ENCODE measurements around the gene ZNF446. TPM values are rescaled to one million over a fixed set of nuclear protein-coding genes. Genes with fewer than 3 reads are reported as not detected.

ZNF446 gene
- total RNA-seq, 1 experiment from 2014 or later, result 13.9 TPM

GRCh38 chr19:58521651-58522050 is 45.5 kb downstream of the ZNF446 start:
- H3K4me1 Mint-ChIP-seq (ENCODE audit: low read depth, unreplicated experiment), result peaks cover 25% of the 10 kb centered on the region
- no peaks in the 10 kb centered on the region for H3K27me3 Mint-ChIP-seq (ENCODE audit: unreplicated experiment)
- no peak for TF ChIP-seq CTCF (IDR thresholded peaks at IDR 0.05; ENCODE audit: unreplicated experiment)
- DNase-seq, result no peak
- no TSS peak for BruUV-seq (replicated peaks)
- no peaks in the 10 kb centered on the region for H3K9me3 Mint-ChIP-seq (ENCODE audit: low read depth, unreplicated experiment)
- peaks cover 40% of the 10 kb centered on the region for H3K36me3 Mint-ChIP-seq (ENCODE audit: insufficient read depth, unreplicated experiment)
- no peak overlapping the region for H3K27ac Mint-ChIP-seq (ENCODE audit: unreplicated experiment)
- no peak overlapping the region for H3K4me3 Mint-ChIP-seq (ENCODE audit: low read depth, unreplicated experiment)
- intact Hi-C loops (cut with micrococcal nuclease; ENCODE audit: unreplicated experiment), result no loop called here
- CTCF ChIA-PET, result interaction anchor here (0.6 to 1.3 kb wide), 2 partner anchors 33 to 38 kb away, joined by 4 to 5 read pairs; partner anchors contain the start of gene CHMP2A

DNA sequence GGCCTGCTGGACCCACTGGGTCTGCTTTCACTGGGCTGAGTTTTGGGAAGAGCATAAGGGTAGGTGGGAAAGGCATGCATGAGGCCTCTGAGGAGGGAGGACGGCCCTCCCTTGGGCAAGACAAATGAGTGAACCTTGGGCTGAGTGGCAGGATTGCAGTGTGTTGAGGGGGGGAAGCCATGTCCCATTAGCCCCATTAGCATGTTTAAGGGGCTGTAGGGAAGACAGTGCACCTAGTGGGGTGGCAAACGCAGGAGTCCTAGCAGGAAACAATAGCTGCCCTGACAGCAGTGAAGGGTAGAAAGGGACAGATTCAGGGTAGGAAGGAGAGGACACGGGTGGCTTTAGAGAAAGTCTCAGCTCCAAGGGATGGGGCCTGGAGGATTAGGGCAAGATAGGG is 46.6 kb downstream of the ZNF446 start:
- no peak overlapping the region for H3K4me3 Mint-ChIP-seq (ENCODE audit: low read depth, unreplicated experiment)
- H3K27ac Mint-ChIP-seq (ENCODE audit: unreplicated experiment), result no peak overlapping the region
- H3K9me3 Mint-ChIP-seq (ENCODE audit: low read depth, unreplicated experiment), result no peaks in the 10 kb centered on the region
- H3K4me1 Mint-ChIP-seq (ENCODE audit: low read depth, unreplicated experiment), result peaks cover 23% of the 10 kb centered on the region
- DNase-seq, result no peak
- H3K27me3 Mint-ChIP-seq (ENCODE audit: unreplicated experiment), result no peaks in the 10 kb centered on the region
- intact Hi-C loops (cut with micrococcal nuclease; ENCODE audit: unreplicated experiment), result no loop called here
- H3K36me3 Mint-ChIP-seq (ENCODE audit: insufficient read depth, unreplicated experiment), result peaks cover 30% of the 10 kb centered on the region
- BruUV-seq (replicated peaks), result no TSS peak
- TF ChIP-seq CTCF (IDR thresholded peaks at IDR 0.05; ENCODE audit: unreplicated experiment), result no peak
- CTCF ChIA-PET, result no interaction called here

- Mint-ChIP-seq H3K36me3 (ENCODE audit: insufficient read depth, unreplicated experiment) (no peaks in the 10 kb centered on the region), H3K27me3 (ENCODE audit: unreplicated experiment) (peaks cover 47% of the 10 kb centered on the region), H3K27ac (ENCODE audit: unreplicated experiment) (no peak overlapping the region), H3K9me3 (ENCODE audit: low read depth, unreplicated experiment) (no peaks in the 10 kb centered on the region), H3K4me3 (ENCODE audit: low read depth, unreplicated experiment) (no peak overlapping the region), H3K4me1 (ENCODE audit: low read depth, unreplicated experiment) (no peaks in the 10 kb centered on the region)
- intact Hi-C loops (cut with micrococcal nuclease; ENCODE audit: unreplicated experiment), result no loop called here
- CTCF ChIA-PET, result interaction anchor here (0.6 to 1.6 kb wide), 2 partner anchors 9 to 30 kb away, joined by 4 to 9 read pairs; partner anchors contain the start of gene ZBTB45
- no peak for DNase-seq
- no TSS peak for BruUV-seq (replicated peaks)
- no peak for TF ChIP-seq CTCF (IDR thresholded peaks at IDR 0.05; ENCODE audit: unreplicated experiment)
Measured at GRCh38 chr19:58529405-58529804, 53.3 kb downstream of the ZNF446 start.

Other genes with a start within 250 kb of the ZNF446 start
- 65.3 and 68.5 TPM in 2 replicates for gene ZNF544, start 247.4 kb upstream of the ZNF446 start, total RNA-seq (2022)
- 12.1 and 12.8 TPM in 2 replicates for gene ZNF8, start 197.4 kb upstream of the ZNF446 start, total RNA-seq (2022)
- gene ERVK3-1, start 171.0 kb upstream of the ZNF446 start, total RNA-seq (2022), result 68.4 and 70.8 TPM in 2 replicates
- 4.6 TPM in 2 replicates for gene ZSCAN22, start 149.4 kb upstream of the ZNF446 start, total RNA-seq (2022)
- gene A1BG, start 122.9 kb upstream of the ZNF446 start, total RNA-seq (2022), result not detected in 2 replicates
- gene ZNF497, start 113.6 kb upstream of the ZNF446 start, total RNA-seq (2022), result 2.4 and 3.1 TPM in 2 replicates
- gene ZNF837, start 95.3 kb upstream of the ZNF446 start, total RNA-seq (2022), result 0.47 and 0.81 TPM in 2 replicates
- gene RPS5, start 89.1 kb upstream of the ZNF446 start, total RNA-seq (2022), result 971 and 1,079 TPM in 2 replicates
- 0.51 and 0.61 TPM in 2 replicates for gene RNF225, start 80.7 kb upstream of the ZNF446 start, total RNA-seq (2022)
- gene ZNF584, start 67.7 kb upstream of the ZNF446 start, total RNA-seq (2022), result 21.8 and 23.4 TPM in 2 replicates
- gene ZNF132, start 36.2 kb upstream of the ZNF446 start, total RNA-seq (2022), result not detected in 2 replicates
- 12.0 and 13.7 TPM in 2 replicates for gene ZNF324B, start 24.7 kb upstream of the ZNF446 start, total RNA-seq (2022)
- 16.9 and 18.2 TPM in 2 replicates for gene ZNF324, start 9.3 kb upstream of the ZNF446 start, total RNA-seq (2022)
- gene SLC27A5, start 35.6 kb downstream of the ZNF446 start, total RNA-seq (2022), result 3.7 and 5.8 TPM in 2 replicates
- gene ZBTB45, start 43.5 kb downstream of the ZNF446 start, total RNA-seq (2022), result 17.7 and 19.6 TPM in 2 replicates
- gene TRIM28, start 67.7 kb downstream of the ZNF446 start, total RNA-seq (2022), result 558 and 582 TPM in 2 replicates
- 168 TPM in 2 replicates for gene CHMP2A, start 78.8 kb downstream of the ZNF446 start, total RNA-seq (2022)
- gene UBE2M, start 82.3 kb downstream of the ZNF446 start, total RNA-seq (2022), result 123 and 131 TPM in 2 replicates
- gene MZF1, start 97.0 kb downstream of the ZNF446 start, total RNA-seq (2022), result 31.8 and 33.5 TPM in 2 replicates